Right lobe of liver (tissue), 6 donors: Measurements from ENCODE around the gene NTHL1. TPM values are rescaled to one million over a fixed set of nuclear protein-coding genes. Genes with fewer than 3 reads are reported as not detected.
"Not testable (repeated sequence)": the region's sequence is repeated elsewhere in the genome, so short reads cannot be mapped to it uniquely, and the experiment has no call there.

ENCODE experiments used
- ATAC-seq, 4 donors: fragments of 200-7000 bp; cut with Tn5 transposase; one replicate each; pipeline ENCODE4 v1.9.1; 2020; ENCODE audit warnings: mild to moderate bottlenecking in 4 of 4, moderate library complexity in 4 of 4
- DNase-seq, 3 donors: peaks; one replicate each; pipeline ENCODE4 v3.0.0-alpha.2; 2020
- H3K27ac ChIP-seq, 3 donors: fragments of 200-600 bp; one replicate each; pipeline ENCODE4 v1.8.0; 2022
- H3K27me3 ChIP-seq, 2 donors: fragments of 200-600 bp; one replicate each; pipeline ENCODE4 v1.8.0; 2022
- H3K36me3 ChIP-seq, 4 donors: fragments of 200-600 bp; sonication (generic) in 1 of 4; one replicate each; pipeline versions ENCODE4 v1.5.1 to v1.8.0; 2017 to 2022; ENCODE audit warnings: control low read depth in 1 of 4
- H3K4me1 ChIP-seq, 4 donors: fragments of 200-600 bp; sonication (generic) in 1 of 4; one replicate each; pipeline versions ENCODE4 v1.5.1 to v1.8.0; 2017 to 2022; ENCODE audit warnings: control low read depth in 1 of 4
- H3K4me3 ChIP-seq, 3 donors: fragments of 200-600 bp; one replicate each; pipeline ENCODE4 v1.8.0; 2022
- H3K9me3 ChIP-seq, 4 donors: fragments of 200-600 bp; sonication (generic) in 1 of 4; one replicate each; pipeline versions ENCODE4 v1.5.1 to v1.8.0; 2017 to 2022; ENCODE audit warnings: control low read depth in 1 of 4
- POLR2A ChIP-seq: fragments of 450-650 bp; IDR thresholded peaks from one replicate; pipeline ENCODE4 v1.6.1; 2017; ENCODE audit warnings: antibody characterized with exemption, mild to moderate bottlenecking
- WGBS: methylation state at CpG from one replicate; pipeline ENCODE4 v1.1.6; 2018; ENCODE audit warnings: low coverage, low lambda C conversion rate; ENCODE audit not compliant: insufficient coverage; ENCODE audit errors: missing lambda C conversion rate; 5-methylcytosine and 5-hydroxymethylcytosine counted together
- intact Hi-C, 2 donors: fragments of 100-400 bp; cut with DNase I; formaldehyde crosslinking; loops; one replicate each; pipeline versions ENCODE4 v1.11.2 to v1.14.1; 2022
- total RNA-seq, 6 experiments: library from RNA; depleted of rRNA in 2 of 6; stranded (reverse); fragments of >200 nt in 2 of 6; fragmentation: NEBNext Ultra II Directional in 3 of 6; extraction: Animal tissue kit (Norgen Biotek cat#: 25700) in 3 of 6; gene quantifications; one replicate each; pipeline versions ENCODE4 v1.1.0 to v1.2.4, GENCODE V29; 2016 to 2023
- TF ChIP-seq, protein P1 (sequence below), 4 donors: fragments of 200-600 bp in 3 of 4; fragments of 450-650 bp in 1 of 4; IDR thresholded peaks; one replicate each; pipeline versions ENCODE4 v1.5.1 to v1.8.0; 2016 to 2022; ENCODE audit warnings: antibody characterized with exemption in 4 of 4, mild to moderate bottlenecking in 2 of 4
- donor health status: DM: no; HTN: yes; CAD: no.
- donor health status: DM: no; HTN: no; CAD: no.
- donor health status: DM: no; HTN: no; CAD: no.
- donor health status: DM: no; HTN: yes; CAD: no.
- donor health status: DM: no; HTN: yes; CAD: no.

The NTHL1 gene
- total RNA-seq, 6 experiments from 2014 or later, result 12.0 to 127 (median 42.6) TPM

DNA sequence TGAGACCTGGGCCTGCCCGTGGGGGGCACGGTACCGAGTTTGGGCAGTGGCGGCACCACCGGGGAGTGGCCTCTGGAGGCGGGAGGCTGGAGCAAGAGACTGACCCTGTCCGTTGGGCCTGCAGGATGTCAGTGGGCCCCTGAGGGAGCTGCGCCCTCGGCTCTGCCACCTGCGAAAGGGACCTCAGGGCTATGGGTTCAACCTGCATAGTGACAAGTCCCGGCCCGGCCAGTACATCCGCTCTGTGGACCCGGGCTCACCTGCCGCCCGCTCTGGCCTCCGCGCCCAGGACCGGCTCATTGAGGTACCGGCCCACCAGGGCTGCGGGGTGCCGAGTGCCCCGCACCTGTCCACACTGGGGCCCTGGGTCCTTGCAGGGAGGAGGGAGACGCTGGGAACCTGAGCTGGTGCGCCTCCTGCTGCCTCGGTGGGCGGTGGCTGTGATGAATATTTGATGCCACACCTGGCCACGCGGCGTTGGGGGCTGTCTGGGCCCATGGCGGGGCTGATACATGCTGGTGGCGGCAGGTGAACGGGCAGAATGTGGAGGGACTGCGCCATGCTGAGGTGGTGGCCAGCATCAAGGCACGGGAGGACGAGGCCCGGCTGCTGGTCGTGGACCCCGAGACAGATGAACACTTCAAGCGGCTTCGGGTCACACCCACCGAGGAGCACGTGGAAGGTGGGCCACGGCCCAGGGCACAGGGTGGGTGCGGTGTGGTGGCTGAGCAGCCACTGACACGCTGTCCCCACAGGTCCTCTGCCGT is 11.3 kb downstream of the NTHL1 start:
- Histone ChIP-seq H3K9me3 (no peaks in the 10 kb centered on the region), H3K27ac (peak overlapping the region; percentile 86 to 96 (median 87)), H3K4me3 (peak overlapping the region; percentile 39 to 81 (median 74)), H3K4me1 (peaks cover 1 to 58% (median 23%) of the 10 kb centered on the region in 4 donors), H3K36me3 (peaks cover 0 to 6% (median 3%) of the 10 kb centered on the region in 4 donors), H3K27me3 (no peaks in the 10 kb centered on the region)
- TF ChIP-seq, protein P1, sequence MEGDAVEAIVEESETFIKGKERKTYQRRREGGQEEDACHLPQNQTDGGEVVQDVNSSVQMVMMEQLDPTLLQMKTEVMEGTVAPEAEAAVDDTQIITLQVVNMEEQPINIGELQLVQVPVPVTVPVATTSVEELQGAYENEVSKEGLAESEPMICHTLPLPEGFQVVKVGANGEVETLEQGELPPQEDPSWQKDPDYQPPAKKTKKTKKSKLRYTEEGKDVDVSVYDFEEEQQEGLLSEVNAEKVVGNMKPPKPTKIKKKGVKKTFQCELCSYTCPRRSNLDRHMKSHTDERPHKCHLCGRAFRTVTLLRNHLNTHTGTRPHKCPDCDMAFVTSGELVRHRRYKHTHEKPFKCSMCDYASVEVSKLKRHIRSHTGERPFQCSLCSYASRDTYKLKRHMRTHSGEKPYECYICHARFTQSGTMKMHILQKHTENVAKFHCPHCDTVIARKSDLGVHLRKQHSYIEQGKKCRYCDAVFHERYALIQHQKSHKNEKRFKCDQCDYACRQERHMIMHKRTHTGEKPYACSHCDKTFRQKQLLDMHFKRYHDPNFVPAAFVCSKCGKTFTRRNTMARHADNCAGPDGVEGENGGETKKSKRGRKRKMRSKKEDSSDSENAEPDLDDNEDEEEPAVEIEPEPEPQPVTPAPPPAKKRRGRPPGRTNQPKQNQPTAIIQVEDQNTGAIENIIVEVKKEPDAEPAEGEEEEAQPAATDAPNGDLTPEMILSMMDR (IDR thresholded peaks at IDR 0.05), result peak in 2 of 4 donors; percentile 6 to 16
- no peak for TF ChIP-seq POLR2A
- ATAC-seq (no peak), DNase-seq (peak in 2 of 3 donors; percentile 69 to 72)
- intact Hi-C loops, result loop anchor here in 1 of 2 donors (5.0 kb wide), 1 partner anchor 116 kb away; no protein-coding TSS in a partner anchor
- WGBS, result 27% methylated on average over 2 of the region's 47 CpGs

DNA sequence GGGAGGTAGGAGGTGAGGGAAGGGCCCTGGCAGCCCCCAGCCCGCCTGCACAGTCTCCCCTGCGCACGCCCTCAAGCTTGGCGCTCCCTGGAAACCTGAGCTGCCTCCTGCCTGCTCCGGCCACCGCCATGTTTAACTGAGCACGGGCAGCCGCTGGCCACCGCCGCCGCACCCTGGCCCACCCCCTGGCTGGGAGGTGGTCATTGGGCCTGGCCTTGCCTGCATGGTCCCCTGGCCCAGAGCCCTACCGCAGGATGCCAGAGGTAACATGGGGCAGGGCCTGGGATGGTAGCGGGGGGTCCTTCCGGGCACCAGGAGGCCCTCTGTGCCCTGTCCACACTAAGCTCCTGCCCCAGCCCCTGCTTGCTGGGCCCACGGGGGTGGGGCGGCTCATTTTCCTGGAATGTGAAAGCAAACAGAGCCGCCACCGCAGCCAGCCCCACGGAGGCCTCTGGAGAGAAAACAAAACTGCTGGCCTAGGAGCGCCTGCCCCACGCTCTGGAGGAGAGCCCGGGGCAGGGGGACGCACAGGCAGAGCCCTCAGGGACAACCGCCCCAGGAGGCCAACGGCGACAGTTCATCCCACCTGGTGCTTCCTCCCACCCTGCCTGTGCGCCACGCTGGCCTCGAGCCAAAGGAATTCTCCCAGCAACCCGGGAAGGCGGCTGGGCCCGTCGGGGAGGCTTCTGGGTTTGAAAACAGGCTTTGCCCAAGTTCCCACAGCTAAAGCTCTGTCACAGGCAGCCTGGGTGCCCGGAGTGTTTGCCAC is 12.0 kb downstream of the NTHL1 start:
- H3K4me1 ChIP-seq, result peaks cover 0 to 50% (median 17%) of the 10 kb centered on the region in 4 donors
- peak overlapping the region; percentile 86 to 96 (median 87) for H3K27ac ChIP-seq
- DNase-seq, result peak; percentile 85 to 92 (median 91)
- H3K36me3 ChIP-seq, result peaks cover 0 to 11% (median 3%) of the 10 kb centered on the region in 4 donors
- no peaks in the 10 kb centered on the region for H3K27me3 ChIP-seq
- H3K4me3 ChIP-seq, result peak overlapping the region; percentile 39 to 81 (median 74)
- WGBS, result 11% methylated on average over 10 of the region's 34 CpGs
- H3K9me3 ChIP-seq, result no peaks in the 10 kb centered on the region
- ATAC-seq, result peak; percentile 29 to 50 (median 44)
- intact Hi-C loops, result loop anchor here in 1 of 2 donors (5.0 kb wide), 1 partner anchor 117 kb away; no protein-coding TSS in a partner anchor
- TF ChIP-seq, protein P1 (IDR thresholded peaks at IDR 0.05), result peak in 1 of 4 donors; percentile 12
- TF ChIP-seq POLR2A, result peak; percentile 76

DNA sequence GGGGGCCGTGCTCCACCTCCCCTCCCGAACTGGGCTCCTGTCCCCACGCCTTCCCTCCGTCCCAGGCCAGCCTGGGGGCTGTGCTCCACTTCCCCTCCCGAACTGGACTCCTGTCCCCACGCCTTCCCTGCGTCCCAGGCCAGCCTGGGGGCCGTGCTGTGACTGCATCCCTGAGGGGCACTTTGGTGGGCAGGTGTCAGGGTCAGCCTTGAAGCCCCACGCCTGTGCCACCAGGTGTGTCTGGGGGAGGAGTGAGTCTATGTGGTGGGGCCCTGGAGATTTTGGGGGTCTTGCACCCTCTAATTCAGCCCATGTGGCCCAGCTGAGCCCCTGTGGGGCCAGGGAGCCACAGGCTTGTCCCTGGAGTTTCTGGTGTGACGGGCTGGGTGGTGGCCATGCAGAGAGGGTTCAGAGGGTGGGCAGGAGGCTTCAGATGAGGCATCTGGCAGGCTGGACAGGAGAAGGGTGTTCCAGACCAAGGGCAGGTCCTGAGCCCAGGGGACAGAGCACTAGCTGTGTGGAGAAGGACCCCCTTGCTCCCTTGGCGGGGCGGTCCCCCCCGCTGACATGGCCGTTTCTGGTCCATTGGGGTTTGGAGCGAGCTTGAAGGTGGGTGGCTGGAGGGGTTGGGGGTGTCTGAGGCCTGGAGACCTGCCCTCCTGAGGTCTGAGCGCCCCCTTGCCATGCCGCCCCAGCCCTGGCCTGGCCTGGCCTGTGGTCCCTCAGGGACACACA is 12.8 kb downstream of the NTHL1 start:
- Histone ChIP-seq H3K9me3 (no peaks in the 10 kb centered on the region), H3K27me3 (no peaks in the 10 kb centered on the region), H3K4me1 (peaks cover 0 to 49% (median 17%) of the 10 kb centered on the region in 4 donors), H3K36me3 (peaks cover 0 to 16% (median 3%) of the 10 kb centered on the region in 4 donors), H3K4me3 (peak overlapping the region; percentile 39 to 81 (median 74)), H3K27ac (peak overlapping the region; percentile 86 to 96 (median 87))
- intact Hi-C loops, result loop anchor here in 1 of 2 donors (5.0 kb wide), 1 partner anchor 117 kb away; no protein-coding TSS in a partner anchor
- 10% methylated on average over 8 of the region's 17 CpGs for WGBS
- TF ChIP-seq POLR2A, result no peak
- TF ChIP-seq, protein P1 (IDR thresholded peaks at IDR 0.05), result no peak
- peak in 2 of 3 donors; percentile 73 for DNase-seq
- no peak for ATAC-seq

DNA sequence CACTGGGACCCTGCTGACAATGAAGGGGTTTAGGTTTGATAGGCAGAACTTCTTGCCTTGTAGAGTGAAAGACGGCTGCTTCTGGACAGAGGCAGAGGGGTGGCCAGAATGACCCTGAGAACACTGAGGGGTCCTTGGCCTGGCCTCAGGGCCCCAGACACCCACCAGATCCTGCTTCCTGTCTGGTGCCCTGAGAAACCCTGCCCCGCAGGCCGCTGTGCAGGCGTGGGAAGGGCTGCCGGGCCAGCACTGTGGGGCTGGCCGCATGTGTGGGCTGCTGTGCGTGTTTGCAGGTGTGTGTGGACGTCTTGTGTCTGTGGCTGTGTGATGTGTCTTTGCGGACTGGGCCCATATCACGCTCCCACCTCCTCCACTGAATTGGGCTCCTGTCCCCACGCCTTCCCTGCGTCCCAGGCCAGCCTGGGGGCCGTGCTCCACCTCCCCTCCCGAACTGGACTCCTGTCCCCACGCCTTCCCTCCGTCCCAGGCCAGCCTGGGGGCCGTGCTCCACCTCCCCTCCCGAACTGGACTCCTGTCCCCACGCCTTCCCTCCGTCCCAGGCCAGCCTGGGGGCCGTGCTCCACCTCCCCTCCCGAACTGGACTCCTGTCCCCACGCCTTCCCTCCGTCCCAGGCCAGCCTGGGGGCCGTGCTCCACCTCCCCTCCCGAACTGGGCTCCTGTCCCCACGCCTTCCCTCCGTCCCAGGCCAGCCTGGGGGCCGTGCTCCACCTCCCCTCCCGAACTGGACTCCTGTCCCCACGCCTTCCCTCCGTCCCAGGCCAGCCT is 13.5 kb downstream of the NTHL1 start:
- peaks cover 0 to 55% (median 19%) of the 10 kb centered on the region in 4 donors for H3K4me1 ChIP-seq
- H3K9me3 ChIP-seq, intact Hi-C loops, H3K27me3 ChIP-seq: not testable (repeated sequence)
- 66% methylated on average over 3 of the region's 32 CpGs for WGBS
- peaks cover 0 to 21% (median 3%) of the 10 kb centered on the region in 4 donors for H3K36me3 ChIP-seq
- H3K27ac ChIP-seq, result peak overlapping the region; percentile 84 to 96 (median 86)
- H3K4me3 ChIP-seq, result peak overlapping the region; percentile 43 to 81 (median 47)
- ATAC-seq, result peak in 2 of 4 donors; percentile 0 to 1
- DNase-seq, result peak in 2 of 3 donors; percentile 68 to 79
